ENCODE measurements around the gene GARIN1A.
"Not testable (repeated sequence)": the region's sequence is repeated elsewhere in the genome, so short reads cannot be mapped to it uniquely, and the experiment has no call there.

GARIN1A gene

DNA sequence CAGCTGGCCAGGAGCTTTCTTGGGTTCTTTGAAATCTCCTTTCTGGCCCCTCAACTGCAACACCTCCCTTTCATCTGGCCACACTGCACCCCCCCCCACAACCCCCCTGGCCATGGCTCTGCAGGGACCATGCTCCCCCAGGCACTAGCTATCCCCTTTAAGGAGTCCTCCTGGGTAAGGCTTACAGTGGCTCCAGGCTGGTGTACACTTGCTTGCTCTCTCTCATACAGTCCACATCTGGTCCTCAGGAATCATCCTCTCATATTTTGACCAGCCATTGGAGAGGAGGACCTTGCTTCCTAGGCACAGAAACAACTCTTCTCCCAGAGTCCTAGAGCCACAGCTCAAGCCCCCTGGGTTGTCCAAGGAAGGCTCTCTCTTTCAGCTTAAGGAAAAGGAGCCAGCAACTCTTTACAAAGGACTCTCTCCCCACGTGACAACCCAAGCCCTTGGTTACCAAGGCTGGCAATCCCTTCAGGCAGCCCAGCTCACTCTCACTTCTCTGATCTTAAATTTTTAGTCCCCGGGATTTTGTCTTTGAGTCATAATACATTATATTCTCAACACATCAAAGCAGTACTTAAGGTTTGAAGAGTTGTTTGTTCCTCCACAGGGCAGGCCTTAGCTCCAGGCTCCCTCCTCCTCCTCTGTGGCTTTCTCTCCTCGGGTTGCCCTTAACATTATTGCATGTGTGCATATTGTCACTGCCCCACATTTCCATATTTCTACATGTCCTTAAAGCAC lies 9.9 kb downstream of the GARIN1A start:
- Histone ChIP-seq H3K36me3 (peaks cover 0 to 15% (median 0%) of the 10 kb centered on the region in 11 experiments; a peak in 5 of 22 replicates), H3K27me3 (no peaks in the 10 kb centered on the region), H3K4me2 (no peak overlapping the region), H3K27ac (no peak overlapping the region), H3K4me3 (no peak overlapping the region), H3K4me1 (no peaks in the 10 kb centered on the region), H3K9me3 (replicated peaks in 1 of 11) (no peaks in the 10 kb centered on the region), H4K20me1 (no peaks in the 10 kb centered on the region), H3K9ac (no peak overlapping the region)
- no peak for TF ChIP-seq Cebpa-rat (IDR thresholded peaks at IDR 0.05)

DNA sequence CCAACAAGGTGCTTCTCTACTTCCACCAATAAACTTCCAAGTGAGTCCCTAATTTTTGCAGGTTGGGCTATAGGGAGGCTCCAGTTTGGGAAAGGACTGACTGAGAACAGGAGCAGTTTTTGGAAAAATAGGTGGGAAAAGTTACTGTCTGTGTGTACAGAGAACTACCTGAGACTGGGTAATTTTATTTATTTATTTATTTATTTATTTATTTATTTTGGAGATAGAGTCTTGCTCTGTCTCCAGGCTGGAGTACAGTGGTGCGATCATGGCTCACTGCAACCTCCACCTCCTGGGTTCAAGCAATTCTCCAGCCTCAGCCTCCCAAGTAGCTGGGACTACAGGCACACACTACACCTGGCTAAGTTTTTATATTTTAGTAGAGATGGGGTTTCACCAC lies 11.2 kb downstream of the GARIN1A start:
- not testable (repeated sequence) for H3K4me1 ChIP-seq; H3K27ac ChIP-seq; H3K9me3 ChIP-seq (replicated peaks in 1 of 11); H3K27me3 ChIP-seq; H3K4me2 ChIP-seq; H3K9ac ChIP-seq; H3K4me3 ChIP-seq; H4K20me1 ChIP-seq
- peaks cover 0 to 15% (median 5%) of the 10 kb centered on the region in 11 experiments; a peak in 5 of 22 replicates for H3K36me3 ChIP-seq

DNA sequence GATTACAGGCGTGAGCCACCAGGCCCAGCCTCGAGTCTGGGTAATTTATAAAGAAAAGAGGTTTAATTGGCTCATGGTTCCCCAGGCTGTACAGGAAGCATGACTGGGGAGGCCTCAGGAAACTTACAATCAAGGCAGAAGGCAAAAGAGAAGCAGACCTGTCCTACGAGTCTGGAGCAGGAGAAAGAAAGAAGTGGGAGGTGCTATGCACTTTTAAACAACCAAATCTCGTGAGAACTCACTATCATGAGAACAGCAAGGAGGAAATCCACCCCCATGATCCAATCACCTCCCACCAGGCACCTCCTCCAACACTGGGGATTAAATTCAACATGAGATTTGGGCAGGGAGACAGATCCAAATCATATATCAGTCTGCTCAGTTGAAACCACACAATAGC lies 11.6 kb downstream of the GARIN1A start:
- not testable (repeated sequence) for H3K9ac ChIP-seq, H3K27ac ChIP-seq, H3K4me3 ChIP-seq, H4K20me1 ChIP-seq, H3K4me2 ChIP-seq, H3K27me3 ChIP-seq, H3K4me1 ChIP-seq
- Histone ChIP-seq H3K9me3 (replicated peaks in 1 of 11) (peaks cover 0 to 11% (median 0%) of the 10 kb centered on the region in 11 experiments; a peak in 3 of 22 replicates), H3K36me3 (peaks cover 0 to 15% (median 5%) of the 10 kb centered on the region in 11 experiments; a peak in 5 of 22 replicates)

DNA sequence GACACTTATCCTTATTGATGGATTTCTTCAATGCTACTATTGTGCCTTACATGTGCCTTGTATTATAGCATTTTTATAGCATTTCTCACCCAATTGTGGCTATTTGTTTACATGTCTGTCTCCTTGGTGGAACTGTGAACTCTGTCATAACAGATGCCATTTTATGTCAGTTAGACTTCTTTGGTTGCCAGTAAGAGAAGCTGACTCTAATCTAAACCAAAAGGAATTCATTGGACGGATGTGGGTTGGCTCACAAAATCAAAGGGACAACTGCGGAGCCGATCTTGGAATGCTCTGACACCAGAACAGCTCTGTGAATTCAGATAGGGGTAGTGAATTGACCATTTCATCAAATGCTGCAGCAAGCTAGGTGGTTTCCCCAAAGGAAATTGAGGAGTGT lies 15.0 kb downstream of the GARIN1A start:
- Histone ChIP-seq H4K20me1 (no peaks in the 10 kb centered on the region), H3K27me3 (no peaks in the 10 kb centered on the region), H3K9ac (no peak overlapping the region), H3K9me3 (replicated peaks in 1 of 11) (peaks cover 0 to 16% (median 4%) of the 10 kb centered on the region in 11 experiments; a peak in 9 of 22 replicates), H3K4me1 (no peaks in the 10 kb centered on the region), H3K4me2 (no peak overlapping the region), H3K4me3 (no peak overlapping the region), H3K36me3 (peaks cover 0 to 15% (median 5%) of the 10 kb centered on the region in 11 experiments; a peak in 5 of 22 replicates), H3K27ac (no peak overlapping the region)
- no peak for TF ChIP-seq Cebpa-rat (IDR thresholded peaks at IDR 0.05)

DNA sequence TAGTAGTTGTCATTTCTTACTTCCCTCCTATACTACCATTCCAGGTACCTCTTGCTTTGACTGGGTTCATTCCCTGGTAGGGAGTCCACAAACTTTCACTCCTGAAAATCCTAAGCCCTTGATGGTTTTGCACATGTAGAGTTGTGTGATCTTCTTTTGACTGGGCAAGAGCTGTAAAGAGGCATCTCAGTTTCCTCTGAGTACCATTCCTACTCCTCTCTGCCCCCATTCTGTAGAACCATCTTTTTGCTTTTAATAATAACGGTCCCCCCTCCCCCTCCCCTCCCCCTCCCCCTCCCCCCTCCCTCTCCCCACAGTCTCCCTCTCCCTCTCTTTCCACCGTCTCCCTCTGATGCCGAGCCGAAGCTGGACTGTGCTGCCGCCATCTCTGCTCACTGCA lies 16.4 kb downstream of the GARIN1A start:
- no peaks in the 10 kb centered on the region for H3K4me1 ChIP-seq
- no peaks in the 10 kb centered on the region for H3K27me3 ChIP-seq
- H3K4me2 ChIP-seq: no peak overlapping the region
- no peaks in the 10 kb centered on the region for H4K20me1 ChIP-seq
- H3K27ac ChIP-seq: no peak overlapping the region
- no peak overlapping the region for H3K4me3 ChIP-seq
- H3K9ac ChIP-seq: no peak overlapping the region
- peaks cover 0 to 16% (median 4%) of the 10 kb centered on the region in 11 experiments; a peak in 9 of 22 replicates for H3K9me3 ChIP-seq (replicated peaks in 1 of 11)
- no peak for TF ChIP-seq Cebpa-rat (IDR thresholded peaks at IDR 0.05)
- peaks cover 0 to 9% (median 0%) of the 10 kb centered on the region in 11 experiments; a peak in 4 of 22 replicates for H3K36me3 ChIP-seq

DNA sequence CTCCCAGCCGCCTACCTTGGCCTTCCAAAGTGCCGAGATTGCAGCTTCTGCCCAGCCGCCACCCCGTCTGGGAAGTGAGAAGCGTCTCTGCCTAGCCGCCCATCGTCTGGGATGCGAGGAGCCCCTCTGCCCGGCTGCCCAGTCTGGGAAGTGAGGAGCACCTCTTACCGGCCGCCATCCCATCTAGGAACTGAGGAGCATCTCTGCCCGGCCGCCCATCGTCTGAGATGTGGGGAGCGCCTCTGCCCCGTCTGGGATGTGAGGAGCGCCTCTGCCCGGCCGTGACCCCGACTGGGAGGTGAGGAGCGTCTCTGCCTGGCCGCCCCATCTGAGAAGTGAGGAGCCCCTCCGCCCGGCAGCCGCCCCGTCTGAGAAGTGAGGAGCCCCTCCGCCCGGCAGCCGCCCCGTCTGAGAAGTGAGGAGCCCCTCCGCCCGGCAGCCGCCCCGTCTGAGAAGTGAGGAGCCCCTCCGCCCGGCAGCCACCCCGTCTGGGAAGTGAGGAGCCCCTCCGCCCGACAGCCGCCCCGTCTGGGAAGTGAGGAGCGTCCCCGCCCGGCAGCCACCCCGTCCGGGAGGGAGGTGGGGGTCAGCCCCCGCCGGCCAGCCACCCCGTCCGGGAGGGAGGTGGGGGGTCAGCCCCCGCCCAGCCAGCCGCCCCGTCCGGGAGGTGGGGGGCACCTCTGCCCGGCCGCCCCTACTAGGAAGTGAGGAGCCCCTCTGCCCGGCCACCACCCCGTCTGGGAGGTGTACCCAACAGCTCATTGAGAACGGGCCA lies 17.3 kb downstream of the GARIN1A start:
- not testable (repeated sequence) for H4K20me1 ChIP-seq, H3K9ac ChIP-seq, H3K27ac ChIP-seq, H3K4me1 ChIP-seq, H3K4me2 ChIP-seq, H3K27me3 ChIP-seq, H3K36me3 ChIP-seq, H3K4me3 ChIP-seq
- H3K9me3 ChIP-seq (replicated peaks in 1 of 11): peaks cover 0 to 16% (median 4%) of the 10 kb centered on the region in 11 experiments; a peak in 9 of 22 replicates

DNA sequence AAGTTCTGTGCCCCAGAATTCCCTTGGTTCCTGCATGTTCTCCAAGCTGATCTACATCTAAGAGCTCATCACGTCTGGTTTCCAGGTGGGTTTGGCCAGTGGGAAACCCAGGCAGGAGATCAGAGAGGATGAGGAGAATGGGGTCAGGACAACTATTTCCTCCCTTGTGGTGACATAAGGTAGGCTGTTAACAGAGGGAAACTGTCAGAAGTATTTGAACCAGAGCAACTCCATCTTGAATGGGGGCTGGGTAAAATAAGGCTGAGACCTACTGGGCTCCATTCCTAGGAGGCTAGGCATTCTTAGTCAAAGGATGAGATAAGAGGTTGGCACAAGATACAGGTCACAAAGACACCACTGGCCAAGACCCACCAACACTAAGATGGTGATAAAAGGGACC lies 19.1 kb downstream of the GARIN1A start:
- H3K4me1 ChIP-seq: no peaks in the 10 kb centered on the region
- H3K4me2 ChIP-seq: no peak overlapping the region
- no peak overlapping the region for H3K4me3 ChIP-seq
- no peak for TF ChIP-seq Cebpa-rat (IDR thresholded peaks at IDR 0.05)
- no peak overlapping the region for H3K27ac ChIP-seq
- H4K20me1 ChIP-seq: no peaks in the 10 kb centered on the region
- H3K9ac ChIP-seq: no peak overlapping the region
- peaks cover 2 to 13% (median 7%) of the 10 kb centered on the region in 11 experiments for H3K27me3 ChIP-seq
- H3K9me3 ChIP-seq (replicated peaks in 1 of 11): peaks cover 0 to 16% (median 4%) of the 10 kb centered on the region in 11 experiments; a peak in 9 of 22 replicates
- H3K36me3 ChIP-seq: peaks cover 0 to 5% (median 0%) of the 10 kb centered on the region in 11 experiments; a peak in 1 of 22 replicates

DNA sequence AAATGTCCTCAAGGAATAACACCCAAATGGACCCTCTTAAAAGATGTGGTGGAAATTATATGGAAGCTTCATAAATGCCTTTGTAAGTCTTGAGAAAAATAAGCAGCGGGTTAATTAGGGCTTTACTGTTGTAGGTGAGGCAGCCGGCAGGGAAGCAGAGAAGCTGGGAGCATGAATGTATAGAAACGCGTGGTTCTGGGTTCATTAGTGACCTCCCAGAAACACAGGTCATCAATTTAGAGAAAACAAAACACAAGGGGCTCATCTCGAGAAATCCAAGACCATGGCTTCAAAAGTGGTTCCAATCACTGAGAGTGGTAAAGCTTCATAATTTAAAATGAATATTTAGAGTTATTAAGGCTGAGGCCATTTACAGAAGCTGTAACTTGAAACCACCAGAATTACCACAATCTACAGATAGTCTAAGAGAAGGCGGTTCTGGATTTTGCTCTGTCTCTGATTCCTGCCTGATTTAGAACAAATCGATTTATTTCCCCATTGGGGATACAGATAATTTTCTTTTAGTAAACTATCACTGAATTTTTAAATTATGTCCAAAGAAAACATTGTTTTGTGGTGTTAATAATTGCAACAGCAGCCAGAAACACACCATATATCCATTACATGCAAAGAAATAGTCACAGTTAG lies 20.7 kb downstream of the GARIN1A start:
- Histone ChIP-seq H3K4me2 (no peak overlapping the region), H3K4me1 (no peaks in the 10 kb centered on the region), H3K4me3 (no peak overlapping the region), H4K20me1 (no peaks in the 10 kb centered on the region), H3K9ac (no peak overlapping the region), H3K36me3 (peaks cover 0 to 5% (median 0%) of the 10 kb centered on the region in 11 experiments; a peak in 1 of 22 replicates), H3K9me3 (replicated peaks in 1 of 11) (peaks cover 8 to 27% (median 18%) of the 10 kb centered on the region in 11 experiments), H3K27ac (no peak overlapping the region), H3K27me3 (peaks cover 17 to 28% (median 22%) of the 10 kb centered on the region in 11 experiments)
- no peak for TF ChIP-seq Cebpa-rat (IDR thresholded peaks at IDR 0.05)

DNA sequence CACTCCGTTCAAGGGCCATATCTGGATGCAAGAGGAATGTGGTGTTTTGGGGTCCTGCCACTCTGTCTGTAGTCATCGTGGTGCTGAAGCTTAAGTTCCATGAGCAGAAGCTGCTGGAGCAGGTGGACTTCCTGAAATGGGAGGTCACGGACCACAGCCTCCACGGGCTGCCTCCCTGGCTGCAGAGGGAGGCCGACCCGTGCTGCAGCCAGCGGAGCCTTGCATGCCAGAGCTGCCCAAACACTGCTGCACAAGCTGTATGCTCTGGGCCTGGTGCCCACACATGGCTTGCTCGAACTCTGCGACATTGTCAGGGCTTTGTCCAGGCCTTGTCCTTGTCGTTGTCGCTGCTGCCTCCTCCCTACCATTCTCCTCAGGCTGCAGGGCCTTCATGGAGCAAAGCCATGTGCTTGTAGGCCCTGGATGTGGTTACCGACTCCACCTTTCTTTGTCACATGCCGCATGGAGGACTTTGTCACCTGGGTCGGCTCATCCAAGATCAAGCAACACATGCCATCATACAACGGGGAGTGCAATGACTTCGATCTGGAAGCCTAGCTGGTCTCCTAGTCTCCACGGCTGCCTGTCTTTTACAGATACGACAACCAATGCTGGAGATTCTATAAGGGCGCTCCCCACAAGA lies 21.4 kb downstream of the GARIN1A start:
- Histone ChIP-seq H4K20me1 (no peaks in the 10 kb centered on the region), H3K27me3 (peaks cover 24 to 36% (median 30%) of the 10 kb centered on the region in 11 experiments), H3K36me3 (peaks cover 0 to 5% (median 0%) of the 10 kb centered on the region in 11 experiments; a peak in 1 of 22 replicates), H3K4me2 (no peak overlapping the region), H3K27ac (no peak overlapping the region), H3K4me1 (no peaks in the 10 kb centered on the region), H3K9ac (no peak overlapping the region), H3K9me3 (replicated peaks in 1 of 11) (peaks cover 14 to 27% (median 21%) of the 10 kb centered on the region in 11 experiments), H3K4me3 (no peak overlapping the region)
- TF ChIP-seq Cebpa-rat (IDR thresholded peaks at IDR 0.05): no peak

All from BLaER1 treated with 17β-estradiol and CSF1 and Interleukin-3, amounts not matched to agents 10 nM and 100 nM (cell line).